NCI-H526 treated with DMSO at 0.1 percent for 48 hours (cell line): Measurements from ENCODE around the gene CDC23.
"Not testable (repeated sequence)": the region's sequence is repeated elsewhere in the genome, so short reads cannot be mapped to it uniquely, and the experiment has no call there.

Experiments used
- DNase-seq: peaks from one replicate; lab custom pipeline; 2025; lab: John Stamatoyannopoulos, UW

CDC23 gene

GRCh38 chr5:138213161-138214029 lies at the start of gene CDC23:
Gene CDC23 (minus strand): TSS chr5:138213323. CDS start chr5:138213312, 11 bp downstream.
- peak; percentile 97 for DNase-seq

GRCh38 chr5:138258704-138259292 lies 45.7 kb upstream of the CDC23 start:
- no peak for DNase-seq

- DNase-seq, result no peak
These were observed 44.5 kb upstream of the CDC23 start for GRCh38 chr5:138257583-138257982.

- no peak for DNase-seq
These were observed 39.8 kb upstream of the CDC23 start for GRCh38 chr5:138252944-138253343.

- DNase-seq, result not testable (repeated sequence)
These were observed 34.7 kb upstream of the CDC23 start for GRCh38 chr5:138247800-138248199.

- no peak for DNase-seq
These were observed 33.7 kb upstream of the CDC23 start for GRCh38 chr5:138246822-138247221.

- no peak for DNase-seq
These were observed 33.2 kb upstream of the CDC23 start for GRCh38 chr5:138246334-138246733.

GRCh38 chr5:138245717-138246116 lies 32.6 kb upstream of the CDC23 start:
- DNase-seq, result no peak

GRCh38 chr5:138243794-138244193 lies 30.7 kb upstream of the CDC23 start:
- no peak for DNase-seq

- DNase-seq, result peak; percentile 27
These were observed 28.8 kb upstream of the CDC23 start for GRCh38 chr5:138241688-138242571.

GRCh38 chr5:138240650-138241385 lies 27.7 kb upstream of the CDC23 start:
- no peak for DNase-seq

GRCh38 chr5:138238034-138238433 lies 24.9 kb upstream of the CDC23 start:
- DNase-seq, result no peak

GRCh38 chr5:138234651-138235050 lies 21.5 kb upstream of the CDC23 start:
- DNase-seq, result no peak

- no peak for DNase-seq
These were observed 20.2 kb upstream of the CDC23 start for GRCh38 chr5:138233280-138233679.

- DNase-seq, result no peak
These were observed 18.0 kb upstream of the CDC23 start for GRCh38 chr5:138230981-138231589.

GRCh38 chr5:138230261-138230660 lies 17.1 kb upstream of the CDC23 start:
- DNase-seq, result no peak

- DNase-seq, result no peak
These were observed 16.3 kb upstream of the CDC23 start for GRCh38 chr5:138229387-138229786.

GRCh38 chr5:138226910-138227309 lies 13.8 kb upstream of the CDC23 start:
- no peak for DNase-seq

- no peak for DNase-seq
These were observed 11.6 kb upstream of the CDC23 start for GRCh38 chr5:138224712-138225111.

GRCh38 chr5:138223532-138223931 lies 10.4 kb upstream of the CDC23 start:
- no peak for DNase-seq

- no peak for DNase-seq
These were observed 3.7 kb upstream of the CDC23 start for GRCh38 chr5:138216799-138217198.
